ENCODE data around the gene OR4K14. TPM values are rescaled to one million over a fixed set of nuclear protein-coding genes. Genes with fewer than 3 reads are reported as not detected.

OR4K14 gene
- not detected for total RNA-seq

GRCh38 chr14:20019257-20019865 lies at the start of gene OR4K14:
Gene OR4K14, minus strand, starts transcription at chr14:20019307. Its CDS starts 4,114 bp downstream, at chr14:20015193.
- in situ Hi-C loops (cut with MboI; ENCODE audit: low pct_ligation_motif_present in 1 of 4, low pct_unique_long_range_greater_than_20kb in 1 of 4, low sequenced_read_pairs in 3 of 4): no loop called here
- peaks cover 0 to 2% of the 10 kb centered on the region in 2 donors for H3K9me3 ChIP-seq
- 67 to 76% methylated on average over 2 of the region's 2 CpGs for WGBS, 2 donors (ENCODE audit: low coverage in 1 of 2)
- no peaks in the 10 kb centered on the region for H3K4me1 ChIP-seq
- H3K27me3 ChIP-seq: no peaks in the 10 kb centered on the region
- no peak for DNase-seq
- no peaks in the 10 kb centered on the region for H3K36me3 ChIP-seq
- TF ChIP-seq EP300 (IDR thresholded peaks at IDR 0.05; ENCODE audit: low read depth) (no peak), POLR2AphosphoS5 (IDR thresholded peaks at IDR 0.05) (no peak), POLR2A (IDR thresholded peaks at IDR 0.05) (no peak), CTCF (IDR thresholded peaks at IDR 0.05) (no peak)
- intact Hi-C loops (cut with DNase I; ENCODE audit: low total_unique reads): no loop called here
- H3K27ac ChIP-seq: no peak within 1 kb of the TSS
- H3K4me3 ChIP-seq: no peak within 1 kb of the TSS

GRCh38 chr14:20059745-20060144 lies 40.6 kb upstream of the OR4K14 start, which contains the start of gene OR4L1:
Gene OR4L1, plus strand, starts transcription at chr14:20060045. Its CDS starts 0 bp downstream, at chr14:20060045.
- in situ Hi-C loops (cut with MboI; ENCODE audit: low pct_ligation_motif_present in 1 of 4, low pct_unique_long_range_greater_than_20kb in 1 of 4, low sequenced_read_pairs in 3 of 4) (no loop called here), intact Hi-C loops (cut with DNase I; ENCODE audit: low total_unique reads) (no loop called here)
- 59 to 75% methylated on average over 2 of the region's 2 CpGs for WGBS, 2 donors (ENCODE audit: low coverage in 1 of 2)
- H3K4me1 ChIP-seq: no peaks in the 10 kb centered on the region
- no peaks in the 10 kb centered on the region for H3K36me3 ChIP-seq
- TF ChIP-seq POLR2A (IDR thresholded peaks at IDR 0.05) (no peak), POLR2AphosphoS5 (IDR thresholded peaks at IDR 0.05) (no peak), CTCF (IDR thresholded peaks at IDR 0.05) (no peak), EP300 (IDR thresholded peaks at IDR 0.05; ENCODE audit: low read depth) (no peak)
- no peak within 1 kb of the TSS for H3K4me3 ChIP-seq
- DNase-seq: no peak
- H3K27ac ChIP-seq: no peak within 1 kb of the TSS
- no peaks in the 10 kb centered on the region for H3K27me3 ChIP-seq
- no peaks in the 10 kb centered on the region for H3K9me3 ChIP-seq

GRCh38 chr14:20048202-20048601 lies 29.1 kb upstream of the OR4K14 start:
- no peak overlapping the region for H3K4me3 ChIP-seq
- no peak overlapping the region for H3K27ac ChIP-seq
- in situ Hi-C loops (cut with MboI; ENCODE audit: low pct_ligation_motif_present in 1 of 4, low pct_unique_long_range_greater_than_20kb in 1 of 4, low sequenced_read_pairs in 3 of 4): no loop called here
- no peaks in the 10 kb centered on the region for H3K36me3 ChIP-seq
- no peaks in the 10 kb centered on the region for H3K27me3 ChIP-seq
- intact Hi-C loops (cut with DNase I; ENCODE audit: low total_unique reads): no loop called here
- no peak for TF ChIP-seq CTCF (IDR thresholded peaks at IDR 0.05)
- 33 to 77% methylated on average over 1 of the region's 1 CpG for WGBS, 2 donors (ENCODE audit: low coverage in 1 of 2)
- no peaks in the 10 kb centered on the region for H3K9me3 ChIP-seq
- no peak for DNase-seq
- no peaks in the 10 kb centered on the region for H3K4me1 ChIP-seq

- H3K27me3 ChIP-seq: no peaks in the 10 kb centered on the region
- H3K27ac ChIP-seq: no peak overlapping the region
- H3K4me3 ChIP-seq: no peak overlapping the region
- no peak for DNase-seq
- no peaks in the 10 kb centered on the region for H3K9me3 ChIP-seq
- H3K4me1 ChIP-seq: no peaks in the 10 kb centered on the region
- TF ChIP-seq EP300 (IDR thresholded peaks at IDR 0.05; ENCODE audit: low read depth): no peak
- TF ChIP-seq POLR2A (IDR thresholded peaks at IDR 0.05): no peak
- no peak for TF ChIP-seq CTCF (IDR thresholded peaks at IDR 0.05)
- intact Hi-C loops (cut with DNase I; ENCODE audit: low total_unique reads): no loop called here
- 71 to 80% methylated on average over 3 to 5 of the region's 5 CpGs for WGBS, 2 donors (ENCODE audit: low coverage in 1 of 2)
- no peaks in the 10 kb centered on the region for H3K36me3 ChIP-seq
- in situ Hi-C loops (cut with MboI; ENCODE audit: low pct_ligation_motif_present in 1 of 4, low pct_unique_long_range_greater_than_20kb in 1 of 4, low sequenced_read_pairs in 3 of 4): no loop called here
Measured at GRCh38 chr14:20044243-20044642, 25.1 kb upstream of the OR4K14 start.
